HEK293T (cell line): Measurements from ENCODE around the gene LTBP1.

ENCODE experiments used
- CTCF ChIA-PET: fragments of 350-600 bp; formaldehyde crosslinking; extraction: SDS; loops from one replicate; lab custom pipeline; 2021; ENCODE audit warnings: antibody characterized with exemption, inconsistent platforms; lab: Yijun Ruan, JAX
- POLR2A ChIA-PET: fragments of 350-600 bp; formaldehyde crosslinking; extraction: SDS; loops from one replicate; lab custom pipeline; 2020; ENCODE audit warnings: antibody characterized with exemption, inconsistent platforms; lab: Yijun Ruan, JAX
- DNase-seq: peaks from one replicate; pipeline ENCODE4 v3.0.0; 2012; ENCODE audit warnings: mixed read lengths; ENCODE audit errors: extremely low spot score
- ARNT ChIP-seq: fragments of 450-650 bp; IDR thresholded peaks from 2 replicates; pipeline ENCODE4 v1.6.1; 2017; ENCODE audit warnings: mild to moderate bottlenecking
- BHLHE40 ChIP-seq: fragments of 450-650 bp; IDR thresholded peaks from 2 replicates; pipeline ENCODE4 v1.6.1; 2016; ENCODE audit warnings: mild to moderate bottlenecking, moderate library complexity, borderline replicate concordance
- CTBP1 ChIP-seq: fragments of 450-650 bp; IDR thresholded peaks from 2 replicates; pipeline ENCODE4 v1.6.1; 2016; ENCODE audit warnings: borderline replicate concordance
- ELF4 ChIP-seq: fragments of 450-650 bp; IDR thresholded peaks from 2 replicates; pipeline ENCODE4 v1.6.1; 2017; ENCODE audit warnings: antibody characterized with exemption
- FOXA1 ChIP-seq: fragments of 450-650 bp; IDR thresholded peaks from 2 replicates; pipeline ENCODE4 v1.6.1; 2016; ENCODE audit warnings: mild to moderate bottlenecking
- FOXK2 ChIP-seq: fragments of 450-650 bp; IDR thresholded peaks from 2 replicates; pipeline ENCODE4 v1.6.1; 2016; ENCODE audit warnings: mild to moderate bottlenecking
- FOXM1 ChIP-seq: fragments of 450-650 bp; IDR thresholded peaks from 2 replicates; pipeline ENCODE4 v1.6.1; 2017; ENCODE audit warnings: mild to moderate bottlenecking, borderline replicate concordance
- HDGF ChIP-seq: fragments of 450-650 bp; IDR thresholded peaks from 2 replicates; pipeline ENCODE4 v1.6.1; 2017; ENCODE audit warnings: antibody characterized with exemption, borderline replicate concordance
- L3MBTL2 ChIP-seq: fragments of 450-650 bp; conservative IDR thresholded peaks from 2 replicates; pipeline ENCODE4 v1.6.1; 2016; ENCODE audit warnings: mild to moderate bottlenecking
- LEF1 ChIP-seq: fragments of 450-650 bp; IDR thresholded peaks from 2 replicates; pipeline ENCODE4 v1.6.1; 2017; ENCODE audit warnings: mild to moderate bottlenecking, borderline replicate concordance
- NFRKB ChIP-seq: fragments of 450-650 bp; IDR thresholded peaks from 2 replicates; pipeline ENCODE4 v1.6.1; 2016; ENCODE audit warnings: mild to moderate bottlenecking, moderate library complexity
- SP1 ChIP-seq: fragments of 450-650 bp; IDR thresholded peaks from 2 replicates; pipeline ENCODE4 v1.6.1; 2017
- SUZ12 ChIP-seq: fragments of 450-650 bp; IDR thresholded peaks from 2 replicates; pipeline ENCODE4 v1.6.1; 2016; ENCODE audit warnings: mild to moderate bottlenecking
- TARDBP ChIP-seq: fragments of 450-650 bp; IDR thresholded peaks from 2 replicates; pipeline ENCODE4 v1.6.1; 2016
- ZNF384 ChIP-seq: fragments of 450-650 bp; IDR thresholded peaks from 2 replicates; pipeline ENCODE4 v1.6.1; 2016
- TF ChIP-seq, protein P1 (sequence below): fragments of 450-650 bp; IDR thresholded peaks from 2 replicates; pipeline ENCODE4 v1.6.1; 2016

Gene LTBP1

DNA sequence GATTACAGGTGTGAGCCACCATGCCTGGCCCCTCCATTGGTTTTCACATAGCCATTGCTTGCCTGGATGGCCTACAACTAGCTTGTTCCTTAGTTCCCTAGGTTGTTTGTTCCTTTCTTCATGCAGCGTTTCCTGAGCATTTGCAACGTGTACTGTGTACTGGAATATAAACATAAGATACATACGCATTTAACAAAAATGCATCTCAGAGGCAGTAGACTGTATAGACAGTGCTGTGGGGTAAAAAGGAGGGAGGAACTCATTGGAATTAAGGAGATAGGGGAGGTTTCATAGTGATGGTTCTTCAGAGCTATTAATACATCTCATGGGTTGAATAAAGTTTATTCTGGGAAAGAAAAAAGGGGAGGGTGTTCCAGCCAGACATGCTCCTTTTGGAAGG, 269.2 kb downstream of the LTBP1 start:
- CTCF ChIA-PET = no interaction called here
- no peak for DNase-seq
- POLR2A ChIA-PET = no interaction called here
- TF ChIP-seq CTBP1 (no peak), NFRKB (no peak), LEF1 (no peak), FOXA1 (no peak), SUZ12 (no peak), L3MBTL2 (no peak), ZNF384 (no peak), FOXK2 (no peak), TARDBP (no peak), FOXM1 (no peak), HDGF (no peak), ARNT (no peak), ELF4 (no peak), BHLHE40 (no peak), SP1 (no peak)
- TF ChIP-seq, protein P1, sequence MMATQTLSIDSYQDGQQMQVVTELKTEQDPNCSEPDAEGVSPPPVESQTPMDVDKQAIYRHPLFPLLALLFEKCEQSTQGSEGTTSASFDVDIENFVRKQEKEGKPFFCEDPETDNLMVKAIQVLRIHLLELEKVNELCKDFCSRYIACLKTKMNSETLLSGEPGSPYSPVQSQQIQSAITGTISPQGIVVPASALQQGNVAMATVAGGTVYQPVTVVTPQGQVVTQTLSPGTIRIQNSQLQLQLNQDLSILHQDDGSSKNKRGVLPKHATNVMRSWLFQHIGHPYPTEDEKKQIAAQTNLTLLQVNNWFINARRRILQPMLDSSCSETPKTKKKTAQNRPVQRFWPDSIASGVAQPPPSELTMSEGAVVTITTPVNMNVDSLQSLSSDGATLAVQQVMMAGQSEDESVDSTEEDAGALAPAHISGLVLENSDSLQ = no peak

DNA sequence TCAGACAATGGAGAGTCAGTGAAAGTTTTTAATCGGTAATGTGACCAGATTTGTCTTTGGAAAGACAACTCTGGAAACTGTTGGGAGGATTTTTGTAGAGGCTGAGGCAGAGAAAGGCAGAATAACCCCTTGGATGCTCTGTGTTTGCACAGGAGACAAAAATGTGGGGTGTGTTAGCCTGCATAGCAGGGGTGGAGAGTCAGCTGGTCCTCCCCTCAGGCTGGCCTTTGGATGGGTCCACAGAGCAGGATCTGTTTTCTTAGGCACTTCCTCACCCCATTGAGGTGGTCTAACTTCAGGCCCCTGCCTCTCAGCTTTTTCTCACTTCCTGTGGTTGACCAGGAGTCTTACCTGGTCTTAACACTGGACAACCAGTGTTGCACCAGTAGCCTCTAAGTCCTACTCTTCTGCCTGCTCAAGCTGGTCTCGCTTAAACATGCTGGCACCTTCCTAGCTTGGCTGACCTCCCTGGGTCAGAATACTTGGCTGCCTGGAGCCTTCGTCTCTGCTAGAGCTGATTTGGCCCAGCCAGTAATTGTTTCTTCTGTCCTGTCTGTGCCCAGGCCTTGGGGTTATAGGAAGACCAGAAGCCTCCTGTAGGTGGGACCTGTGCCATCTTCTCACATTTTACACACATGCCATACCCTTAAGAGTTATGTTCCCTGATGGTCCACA, 269.9 kb downstream of the LTBP1 start:
- no peak for TF ChIP-seq HDGF
- TF ChIP-seq SUZ12 = no peak
- ChIA-PET POLR2A (no interaction called here), CTCF (no interaction called here)
- no peak for DNase-seq

DNA sequence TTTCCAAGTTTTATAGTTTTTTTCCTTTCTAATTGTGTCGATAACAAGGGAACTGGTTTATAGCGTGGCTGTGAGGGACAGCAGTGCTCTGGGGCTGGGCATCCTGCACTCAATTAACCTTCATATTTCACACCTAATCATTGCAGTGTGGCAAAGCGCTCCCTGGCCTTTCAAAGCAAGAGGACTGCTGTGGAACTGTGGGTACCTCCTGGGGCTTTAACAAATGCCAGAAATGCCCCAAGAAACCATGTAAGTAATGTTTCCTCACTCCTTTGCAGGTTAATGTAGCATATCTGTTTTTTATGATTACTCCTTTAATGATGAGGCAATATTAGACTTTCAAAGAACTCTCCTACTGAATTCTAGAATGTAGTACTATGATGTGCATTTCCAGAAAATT, 270.7 kb downstream of the LTBP1 start:
- POLR2A ChIA-PET = no interaction called here
- no peak for DNase-seq
- TF ChIP-seq ZNF384 = no peak
- TF ChIP-seq L3MBTL2 = no peak
- TF ChIP-seq ELF4 = no peak
- no peak for TF ChIP-seq FOXA1
- CTCF ChIA-PET = no interaction called here

DNA sequence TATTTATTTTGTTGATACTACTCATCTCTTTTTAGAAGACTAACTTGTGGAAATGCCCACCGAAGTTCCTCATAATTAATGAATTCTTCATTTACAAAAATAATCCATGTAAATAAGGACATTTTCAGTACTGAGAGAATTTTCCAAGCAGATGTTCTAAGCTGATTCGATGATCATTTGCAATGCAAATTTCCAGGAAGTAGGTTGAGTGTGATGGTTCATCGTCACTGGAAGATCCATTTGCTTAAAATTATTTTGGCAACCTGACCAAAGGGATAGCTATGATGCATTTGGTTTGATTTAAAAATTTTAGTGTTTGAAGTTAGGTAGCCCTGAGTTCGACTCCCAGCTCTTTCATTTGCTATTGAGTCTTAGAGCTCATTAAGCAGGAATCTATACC, 272.4 kb downstream of the LTBP1 start:
- ChIA-PET POLR2A (no interaction called here), CTCF (no interaction called here)
- TF ChIP-seq ZNF384 (no peak), SP1 (no peak), FOXA1 (no peak), LEF1 (no peak), FOXM1 (no peak), L3MBTL2 (no peak), TARDBP (no peak), HDGF (no peak), NFRKB (no peak), BHLHE40 (no peak), ARNT (no peak), CTBP1 (no peak), FOXK2 (no peak), ELF4 (no peak), SUZ12 (no peak)
- TF ChIP-seq, protein P1 = no peak
- no peak for DNase-seq

DNA sequence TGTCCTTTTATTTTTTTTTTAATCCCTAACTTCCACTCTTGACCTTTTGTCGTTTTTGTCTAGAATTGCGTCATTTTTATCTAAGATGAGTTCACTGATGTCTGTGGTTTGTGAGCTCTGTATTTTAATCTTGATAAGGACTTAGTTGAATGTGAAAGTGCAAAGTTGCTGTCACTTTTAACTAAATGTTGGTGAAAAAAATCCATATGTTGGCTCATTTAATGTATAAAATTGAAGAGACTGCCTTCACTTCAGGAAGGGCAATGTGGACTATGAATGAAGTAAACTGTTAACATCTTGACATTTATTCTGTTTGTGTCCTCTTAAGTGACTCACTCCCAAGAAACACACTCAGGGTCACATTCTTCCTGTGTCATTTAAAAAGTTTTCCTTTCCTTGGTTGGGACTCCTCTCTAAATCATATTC, 273.1 kb downstream of the LTBP1 start:
- CTCF ChIA-PET = no interaction called here
- TF ChIP-seq L3MBTL2 (no peak), FOXA1 (no peak), ARNT (no peak), SP1 (no peak), CTBP1 (no peak), LEF1 (no peak), FOXM1 (no peak), TARDBP (no peak), NFRKB (no peak), BHLHE40 (no peak), FOXK2 (no peak), SUZ12 (no peak), ELF4 (no peak), ZNF384 (no peak), HDGF (no peak)
- TF ChIP-seq, protein P1 = no peak
- no peak for DNase-seq
- POLR2A ChIA-PET = no interaction called here

DNA sequence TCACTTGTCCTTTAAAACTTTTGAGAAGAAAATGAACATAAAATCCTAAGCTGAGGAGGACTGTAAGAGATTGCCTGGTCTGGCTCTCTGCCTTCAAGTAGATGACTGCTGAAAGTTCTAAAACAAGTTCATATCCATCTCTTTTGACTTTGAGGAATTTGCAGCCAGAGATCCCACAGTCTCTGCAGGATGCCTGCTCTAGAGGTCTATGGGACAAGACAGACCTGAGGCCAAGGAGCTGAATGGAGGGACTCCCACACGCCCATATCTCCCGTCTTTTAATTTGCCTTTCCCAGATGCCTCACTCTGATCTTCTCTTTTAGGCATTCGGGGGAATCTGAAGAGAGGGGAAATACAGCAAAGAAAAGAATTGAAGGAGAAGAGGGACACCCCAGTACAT, 273.8 kb downstream of the LTBP1 start:
- ChIA-PET POLR2A (no interaction called here), CTCF (no interaction called here)
- TF ChIP-seq, protein P1 = no peak
- no peak for TF ChIP-seq BHLHE40
- TF ChIP-seq LEF1 = no peak
- no peak for TF ChIP-seq TARDBP
- TF ChIP-seq SP1 = no peak
- no peak for TF ChIP-seq CTBP1
- TF ChIP-seq ELF4 = no peak
- TF ChIP-seq ARNT = no peak
- TF ChIP-seq FOXM1 = no peak
- TF ChIP-seq SUZ12 = no peak
- TF ChIP-seq FOXK2 = no peak
- TF ChIP-seq L3MBTL2 = no peak
- no peak for TF ChIP-seq HDGF
- TF ChIP-seq ZNF384 = no peak
- no peak for TF ChIP-seq FOXA1
- no peak for TF ChIP-seq NFRKB
- no peak for DNase-seq
